Stimulated activated CD4-positive, alpha-beta T cell treated with anti-CD3 and anti-CD28 coated beads, Interleukin-1b, Interleukin-23, amount 100 ng/mL, for 48 hours (primary cell): ENCODE measurements around the gene FIGN.

Source experiments
- DNase-seq: peaks from one replicate; pipeline ENCODE4 v3.0.0-alpha.2; 2020

FIGN gene

GRCh38 chr2:163552758-163553157 is 183.1 kb downstream of the FIGN start:
- DNase-seq, result no peak

- no peak for DNase-seq
Observed at GRCh38 chr2:163551616-163552373, 184.0 kb downstream of the FIGN start.

- DNase-seq, result no peak
Observed at GRCh38 chr2:163548970-163549369, 186.8 kb downstream of the FIGN start.
